Measurements from ENCODE around the gene SLC23A1. TPM values are rescaled to one million over a fixed set of nuclear protein-coding genes. Genes with fewer than 3 reads are reported as not detected.

The SLC23A1 gene
- total RNA-seq, 1 donor from 2014 or later, result not detected

- H4K20me1 ChIP-seq (ENCODE audit: insufficient read depth, low read length), result peaks cover 18% of the 10 kb centered on the region
- H3K79me2 ChIP-seq (ENCODE audit: insufficient read depth, low read length), result no peaks in the 10 kb centered on the region
- no peaks in the 10 kb centered on the region for H3K27me3 Mint-ChIP-seq (ENCODE audit: low read depth, unreplicated experiment)
- FAIRE-seq (no peak), DNase-seq (ENCODE audit: low read depth) (no peak)
- H3K36me3 ChIP-seq (ENCODE audit: insufficient read depth, low read length), result no peaks in the 10 kb centered on the region
- no peaks in the 10 kb centered on the region for H3K9me3 Mint-ChIP-seq (ENCODE audit: unreplicated experiment)
- H3K4me1 Mint-ChIP-seq (ENCODE audit: low read depth, unreplicated experiment), result no peaks in the 10 kb centered on the region
- H2AFZ ChIP-seq (ENCODE audit: low read depth, low read length), result no peak overlapping the region
- no peak overlapping the region for H3K4me3 Mint-ChIP-seq (ENCODE audit: unreplicated experiment)
- no peaks in the 10 kb centered on the region for H3K27me3 ChIP-seq (ENCODE audit: insufficient read depth, low read length)
- H3K9me3 ChIP-seq (ENCODE audit: insufficient read depth, low read depth, low read length), result no peaks in the 10 kb centered on the region
- H3K36me3 Mint-ChIP-seq (ENCODE audit: low read depth, unreplicated experiment), result peaks cover 20% of the 10 kb centered on the region
- no peak overlapping the region for H3K27ac Mint-ChIP-seq (ENCODE audit: unreplicated experiment)
- H3K4me2 ChIP-seq (ENCODE audit: low read length), result no peak overlapping the region
- peaks cover 6% of the 10 kb centered on the region for H3K4me1 ChIP-seq (ENCODE audit: insufficient read depth, low read length)
- TF ChIP-seq EZH2 (IDR thresholded peaks at IDR 0.05; ENCODE audit: insufficient read depth, low read length), result no peak
- TF ChIP-seq, protein P1, sequence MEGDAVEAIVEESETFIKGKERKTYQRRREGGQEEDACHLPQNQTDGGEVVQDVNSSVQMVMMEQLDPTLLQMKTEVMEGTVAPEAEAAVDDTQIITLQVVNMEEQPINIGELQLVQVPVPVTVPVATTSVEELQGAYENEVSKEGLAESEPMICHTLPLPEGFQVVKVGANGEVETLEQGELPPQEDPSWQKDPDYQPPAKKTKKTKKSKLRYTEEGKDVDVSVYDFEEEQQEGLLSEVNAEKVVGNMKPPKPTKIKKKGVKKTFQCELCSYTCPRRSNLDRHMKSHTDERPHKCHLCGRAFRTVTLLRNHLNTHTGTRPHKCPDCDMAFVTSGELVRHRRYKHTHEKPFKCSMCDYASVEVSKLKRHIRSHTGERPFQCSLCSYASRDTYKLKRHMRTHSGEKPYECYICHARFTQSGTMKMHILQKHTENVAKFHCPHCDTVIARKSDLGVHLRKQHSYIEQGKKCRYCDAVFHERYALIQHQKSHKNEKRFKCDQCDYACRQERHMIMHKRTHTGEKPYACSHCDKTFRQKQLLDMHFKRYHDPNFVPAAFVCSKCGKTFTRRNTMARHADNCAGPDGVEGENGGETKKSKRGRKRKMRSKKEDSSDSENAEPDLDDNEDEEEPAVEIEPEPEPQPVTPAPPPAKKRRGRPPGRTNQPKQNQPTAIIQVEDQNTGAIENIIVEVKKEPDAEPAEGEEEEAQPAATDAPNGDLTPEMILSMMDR (IDR thresholded peaks at IDR 0.05; ENCODE audit: insufficient read depth, low read depth, low read length), result no peak
- no peak overlapping the region for H3K27ac ChIP-seq (ENCODE audit: low read depth, low read length)
- H3K9ac ChIP-seq (ENCODE audit: low read length), result no peak overlapping the region
- no peak overlapping the region for H3K4me3 ChIP-seq (ENCODE audit: insufficient read depth, low read depth, low read length)
Measured at GRCh38 chr5:139378941-139379361, 4.1 kb downstream of the SLC23A1 start.

DNA sequence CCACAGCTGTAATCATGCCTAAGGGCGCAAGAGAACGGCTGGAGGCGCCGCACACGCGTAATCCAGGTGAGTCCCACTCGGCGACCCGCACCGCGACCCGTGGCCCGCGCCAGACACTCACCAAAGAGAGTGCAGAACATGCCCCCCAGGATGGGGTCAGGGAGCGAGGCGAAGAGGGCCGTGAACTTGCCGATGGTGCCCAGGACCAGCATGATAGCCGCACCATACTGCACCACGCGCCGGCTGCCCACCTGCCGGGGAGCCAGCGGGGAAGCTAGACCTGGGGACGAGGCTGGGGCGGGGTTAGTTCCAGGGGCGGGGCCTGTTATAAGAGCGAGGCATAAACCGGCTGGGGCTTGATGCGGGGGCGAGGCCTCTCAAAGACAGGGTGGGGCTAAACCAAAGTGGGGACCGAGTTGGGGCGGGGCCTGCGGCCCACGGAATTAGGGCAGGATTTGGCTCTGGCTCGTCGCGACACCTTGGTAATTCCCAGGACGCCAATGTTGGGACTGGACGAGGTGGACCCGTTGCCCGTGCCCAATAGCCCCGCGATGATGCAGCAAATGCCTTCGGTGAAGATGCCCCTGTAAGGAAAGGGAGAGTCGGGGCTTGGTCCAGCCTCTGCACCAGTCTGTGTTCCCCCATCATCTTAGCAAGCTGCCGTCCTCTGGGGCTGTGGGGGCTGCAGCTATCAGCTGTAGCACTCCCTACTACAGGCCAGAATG, 4.8 kb downstream of the SLC23A1 start:
- no peak for DNase-seq (ENCODE audit: low read depth)
- H3K79me2 ChIP-seq (ENCODE audit: insufficient read depth, low read length), result no peaks in the 10 kb centered on the region

More for the DNA sequence above, 4.8 kb downstream of the SLC23A1 start:
- Histone ChIP-seq H3K4me1 (ENCODE audit: insufficient read depth, low read length) (peaks cover 13% of the 10 kb centered on the region), H3K4me3 (ENCODE audit: insufficient read depth, low read depth, low read length) (no peak overlapping the region), H3K27me3 (ENCODE audit: insufficient read depth, low read length) (no peaks in the 10 kb centered on the region), H3K9me3 (ENCODE audit: insufficient read depth, low read depth, low read length) (no peaks in the 10 kb centered on the region), H4K20me1 (ENCODE audit: insufficient read depth, low read length) (peaks cover 24% of the 10 kb centered on the region), H3K27ac (ENCODE audit: low read depth, low read length) (no peak overlapping the region), H3K36me3 (ENCODE audit: insufficient read depth, low read length) (no peaks in the 10 kb centered on the region), H3K4me2 (ENCODE audit: low read length) (no peak overlapping the region), H3K9ac (ENCODE audit: low read length) (no peak overlapping the region), H2AFZ (ENCODE audit: low read depth, low read length) (no peak overlapping the region)
- H3K36me3 Mint-ChIP-seq (ENCODE audit: low read depth, unreplicated experiment), result peaks cover 27% of the 10 kb centered on the region
- H3K27me3 Mint-ChIP-seq (ENCODE audit: low read depth, unreplicated experiment), result no peaks in the 10 kb centered on the region
- no peak for FAIRE-seq
- no peak for TF ChIP-seq EZH2 (IDR thresholded peaks at IDR 0.05; ENCODE audit: insufficient read depth, low read length)
- TF ChIP-seq, protein P1 (IDR thresholded peaks at IDR 0.05; ENCODE audit: insufficient read depth, low read depth, low read length), result no peak
- H3K27ac Mint-ChIP-seq (ENCODE audit: unreplicated experiment), result no peak overlapping the region
- no peak overlapping the region for H3K4me3 Mint-ChIP-seq (ENCODE audit: unreplicated experiment)
- H3K9me3 Mint-ChIP-seq (ENCODE audit: unreplicated experiment), result no peaks in the 10 kb centered on the region
- no peaks in the 10 kb centered on the region for H3K4me1 Mint-ChIP-seq (ENCODE audit: low read depth, unreplicated experiment)
